HEK293 (cell line): ENCODE data around the gene MOK.

Experiments used
- CTCF ChIA-PET: fragments of 350-600 bp; formaldehyde crosslinking; extraction: SDS; loops from one replicate; lab custom pipeline; 2021; ENCODE audit warnings: antibody characterized with exemption; lab: Yijun Ruan, JAX
- POLR2A ChIA-PET: fragments of 300-600 bp; formaldehyde crosslinking; extraction: SDS; loops from one replicate; lab custom pipeline; 2020; ENCODE audit warnings: antibody characterized with exemption, inconsistent platforms; lab: Yijun Ruan, JAX
- H3K27ac ChIP-seq: fragments of 200-500 bp; sonication (Bioruptor generic); 2 replicates; pipeline ENCODE4 v1.5.1; 2014; ENCODE audit warnings: low read depth, low read length, control low read depth, inconsistent platforms; ENCODE audit errors: extremely low read depth
- H3K36me3 ChIP-seq, 2 experiments: fragments of 200-500 bp in 1 of 2; sonication (Bioruptor generic) in 1 of 2; 1 replicate in 1 of 2; 2 replicates in 1 of 2; pipeline ENCODE4 v1.5.1; 2014 to 2017; ENCODE audit warnings: inconsistent platforms in 2 of 2, low read length in 2 of 2; ENCODE audit not compliant: control insufficient read depth in 2 of 2, insufficient read depth in 1 of 2
- H3K4me1 ChIP-seq: fragments of 200-500 bp; sonication (Bioruptor generic); 2 replicates; pipeline ENCODE4 v1.5.1; 2014; ENCODE audit warnings: mild to moderate bottlenecking, low read length, inconsistent platforms; ENCODE audit not compliant: control insufficient read depth, insufficient read depth
- H3K4me3 ChIP-seq: 2 replicates; pipeline ENCODE4 v1.5.1; 2011; ENCODE audit warnings: low read depth, mild to moderate bottlenecking, control low read depth, low read length, moderate library complexity
- H3K9me3 ChIP-seq: fragments of 200-500 bp; sonication (Bioruptor generic); 2 replicates; pipeline ENCODE4 v1.5.1; 2014; ENCODE audit warnings: low read depth, low read length, inconsistent platforms; ENCODE audit not compliant: control insufficient read depth, insufficient read depth
- EGR2 ChIP-seq: fragments of 450-650 bp; formaldehyde crosslinking; IDR thresholded peaks from 2 replicates; pipeline ENCODE4 v1.5.1; 2016; ENCODE audit warnings: low read depth, missing biosample characterization, missing genetic modification characterization
- GLIS2 ChIP-seq: fragments of 450-650 bp; formaldehyde crosslinking; IDR thresholded peaks from 2 replicates; pipeline ENCODE4 v1.5.1; 2016; ENCODE audit warnings: missing biosample characterization, missing genetic modification characterization
- KLF1 ChIP-seq: fragments of 450-650 bp; formaldehyde crosslinking; IDR thresholded peaks from 2 replicates; pipeline ENCODE4 v1.5.1; 2016; ENCODE audit warnings: missing biosample characterization, missing genetic modification characterization
- KLF7 ChIP-seq: fragments of 450-650 bp; formaldehyde crosslinking; IDR thresholded peaks from 2 replicates; pipeline ENCODE4 v1.5.1; 2016; ENCODE audit warnings: missing biosample characterization, missing genetic modification characterization, borderline replicate concordance
- PRDM1 ChIP-seq: fragments of 450-650 bp; formaldehyde crosslinking; IDR thresholded peaks from 2 replicates; pipeline ENCODE4; 2016; ENCODE audit warnings: missing biosample characterization, missing genetic modification characterization
- SCRT1 ChIP-seq: fragments of 450-650 bp; formaldehyde crosslinking; IDR thresholded peaks from 2 replicates; pipeline ENCODE4 v1.5.1; 2016; ENCODE audit warnings: missing biosample characterization, missing genetic modification characterization, borderline replicate concordance
- SP7 ChIP-seq: fragments of 450-650 bp; formaldehyde crosslinking; IDR thresholded peaks from 2 replicates; pipeline ENCODE4 v1.5.1; 2016; ENCODE audit warnings: missing biosample characterization, missing genetic modification characterization
- TRIM28 ChIP-seq: IDR thresholded peaks from 2 replicates; pipeline ENCODE4 v1.6.1; 2011; ENCODE audit warnings: low read length, control low read depth, borderline replicate concordance
- WT1 ChIP-seq: fragments of 450-650 bp; formaldehyde crosslinking; IDR thresholded peaks from 2 replicates; pipeline ENCODE4 v1.5.1; 2016; ENCODE audit warnings: missing biosample characterization, missing genetic modification characterization
- ZFHX2 ChIP-seq: fragments of 450-650 bp; formaldehyde crosslinking; conservative IDR thresholded peaks from 2 replicates; pipeline ENCODE4 v1.5.1; 2016; ENCODE audit warnings: missing biosample characterization, missing genetic modification characterization
- ZFP69B ChIP-seq: fragments of 450-650 bp; formaldehyde crosslinking; IDR thresholded peaks from 2 replicates; pipeline ENCODE4 v1.5.1; 2016; ENCODE audit warnings: missing biosample characterization, missing genetic modification characterization
- ZNF19 ChIP-seq: fragments of 450-650 bp; formaldehyde crosslinking; IDR thresholded peaks from 2 replicates; pipeline ENCODE4; 2016; ENCODE audit warnings: missing biosample characterization, missing genetic modification characterization, low read depth
- ZNF239 ChIP-seq: fragments of 450-650 bp; formaldehyde crosslinking; IDR thresholded peaks from 2 replicates; pipeline ENCODE4 v1.5.1; 2016; ENCODE audit warnings: missing biosample characterization, missing genetic modification characterization
- ZNF341 ChIP-seq: fragments of 450-650 bp; formaldehyde crosslinking; IDR thresholded peaks from 2 replicates; pipeline ENCODE4; 2016; ENCODE audit warnings: low read depth, missing biosample characterization, missing genetic modification characterization
- ZNF423 ChIP-seq: fragments of 450-650 bp; formaldehyde crosslinking; IDR thresholded peaks from 2 replicates; pipeline ENCODE4 v1.5.1; 2016; ENCODE audit warnings: missing biosample characterization, missing genetic modification characterization
- ZNF549 ChIP-seq: fragments of 450-650 bp; IDR thresholded peaks from 2 replicates; pipeline ENCODE4 v1.5.1; 2018; ENCODE audit warnings: missing biosample characterization, missing genetic modification characterization, mild to moderate bottlenecking, inconsistent platforms, moderate library complexity
- ZNF600 ChIP-seq: fragments of 450-650 bp; formaldehyde crosslinking; IDR thresholded peaks from 2 replicates; pipeline ENCODE4 v1.5.1; 2016; ENCODE audit warnings: missing biosample characterization, missing genetic modification characterization
- ZNF791 ChIP-seq: fragments of 450-650 bp; formaldehyde crosslinking; IDR thresholded peaks from 2 replicates; pipeline ENCODE4 v1.5.1; 2016; ENCODE audit warnings: missing biosample characterization, missing genetic modification characterization
- TF ChIP-seq, protein P1 (sequence below): fragments of 450-650 bp; formaldehyde crosslinking; IDR thresholded peaks from 2 replicates; pipeline ENCODE4 v1.5.1; 2016; ENCODE audit warnings: missing biosample characterization, missing genetic modification characterization
- TF ChIP-seq, protein P2 (sequence below): fragments of 450-650 bp; formaldehyde crosslinking; IDR thresholded peaks from 2 replicates; pipeline ENCODE4 v1.5.1; 2016; ENCODE audit warnings: missing biosample characterization, missing genetic modification characterization, low read depth
- TF ChIP-seq, protein P3 (sequence below): fragments of 450-650 bp; formaldehyde crosslinking; IDR thresholded peaks from 2 replicates; pipeline ENCODE4 v1.5.1; 2016; ENCODE audit warnings: missing biosample characterization, missing genetic modification characterization
- TF ChIP-seq, protein P4 (sequence below): fragments of 450-650 bp; formaldehyde crosslinking; IDR thresholded peaks from 2 replicates; pipeline ENCODE4 v1.5.1; 2016; ENCODE audit warnings: missing biosample characterization, missing genetic modification characterization
- TF ChIP-seq, protein P5 (sequence below): fragments of 450-650 bp; formaldehyde crosslinking; IDR thresholded peaks from 2 replicates; pipeline ENCODE4; 2016; ENCODE audit warnings: missing biosample characterization, missing genetic modification characterization

The MOK gene

DNA sequence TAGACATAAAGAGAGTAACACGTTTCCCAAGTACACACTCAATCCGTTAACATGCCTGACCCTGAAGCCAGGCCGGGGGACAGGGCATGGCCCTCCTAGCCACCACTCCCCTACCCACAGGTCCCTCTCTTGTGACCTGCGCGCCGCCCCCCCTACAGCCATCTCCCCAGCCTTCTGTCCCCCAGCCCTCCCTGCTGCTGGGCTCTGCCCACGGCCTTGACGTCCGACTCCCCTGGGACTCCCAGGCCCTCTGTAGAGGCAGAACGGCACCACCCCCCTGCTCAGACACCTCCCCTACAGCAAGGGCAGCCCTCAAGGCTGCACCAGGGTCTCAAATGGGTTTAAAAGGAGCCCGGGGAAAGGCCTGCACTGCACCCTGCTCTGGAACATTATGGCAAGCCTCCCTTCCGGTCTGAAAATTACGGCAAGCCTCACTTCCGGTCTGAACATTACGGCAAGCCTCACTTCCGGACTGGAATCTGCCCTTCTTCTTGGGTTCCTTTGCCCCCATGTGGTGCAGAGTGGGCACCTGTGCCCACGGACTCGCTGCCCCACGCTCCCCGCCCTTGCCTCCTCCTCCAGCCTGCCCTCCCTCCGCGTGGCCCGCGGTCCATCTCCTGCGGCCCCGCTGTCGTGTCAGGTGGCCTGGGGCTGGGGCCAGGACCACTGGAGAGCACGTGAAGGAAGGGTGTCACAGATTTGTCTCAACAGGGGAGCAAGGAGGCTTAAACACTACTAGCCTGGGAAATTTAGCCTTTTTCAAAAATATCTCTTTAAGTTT is 77.6 kb downstream of the MOK start:
- H3K27ac ChIP-seq = no peak overlapping the region
- CTCF ChIA-PET = interaction anchor here (0.6 kb wide), 1 partner anchor 144 kb away, joined by 3 read pairs; no protein-coding TSS in a partner anchor
- H3K4me1 ChIP-seq = no peaks in the 10 kb centered on the region
- POLR2A ChIA-PET = interaction anchor here (0.6 kb wide), 1 partner anchor 81 kb away, joined by 3 read pairs; no protein-coding TSS in a partner anchor
- peaks cover 0 to 22% of the 10 kb centered on the region in 2 experiments; a peak in 2 of 3 replicates for H3K36me3 ChIP-seq
- no peak overlapping the region for H3K4me3 ChIP-seq
- H3K9me3 ChIP-seq = no peaks in the 10 kb centered on the region
- TF ChIP-seq, protein P1, sequence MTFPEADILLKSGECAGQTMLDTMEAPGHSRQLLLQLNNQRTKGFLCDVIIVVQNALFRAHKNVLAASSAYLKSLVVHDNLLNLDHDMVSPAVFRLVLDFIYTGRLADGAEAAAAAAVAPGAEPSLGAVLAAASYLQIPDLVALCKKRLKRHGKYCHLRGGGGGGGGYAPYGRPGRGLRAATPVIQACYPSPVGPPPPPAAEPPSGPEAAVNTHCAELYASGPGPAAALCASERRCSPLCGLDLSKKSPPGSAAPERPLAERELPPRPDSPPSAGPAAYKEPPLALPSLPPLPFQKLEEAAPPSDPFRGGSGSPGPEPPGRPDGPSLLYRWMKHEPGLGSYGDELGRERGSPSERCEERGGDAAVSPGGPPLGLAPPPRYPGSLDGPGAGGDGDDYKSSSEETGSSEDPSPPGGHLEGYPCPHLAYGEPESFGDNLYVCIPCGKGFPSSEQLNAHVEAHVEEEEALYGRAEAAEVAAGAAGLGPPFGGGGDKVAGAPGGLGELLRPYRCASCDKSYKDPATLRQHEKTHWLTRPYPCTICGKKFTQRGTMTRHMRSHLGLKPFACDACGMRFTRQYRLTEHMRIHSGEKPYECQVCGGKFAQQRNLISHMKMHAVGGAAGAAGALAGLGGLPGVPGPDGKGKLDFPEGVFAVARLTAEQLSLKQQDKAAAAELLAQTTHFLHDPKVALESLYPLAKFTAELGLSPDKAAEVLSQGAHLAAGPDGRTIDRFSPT (tag by site-specific recombination) = no peak
- TF ChIP-seq ZFHX2 (tag by site-specific recombination) (peak; percentile 37), GLIS2 (no peak), EGR2 (0 out of 2 replicates have a peak, but pooled peaks have one; percentile 23), ZNF341 (tag by site-specific recombination) (0 out of 2 replicates have a peak, but pooled peaks have one; percentile 32), KLF1 (tag by site-specific recombination) (no peak), ZNF600 (peak; percentile 85), TRIM28 (no peak)

DNA sequence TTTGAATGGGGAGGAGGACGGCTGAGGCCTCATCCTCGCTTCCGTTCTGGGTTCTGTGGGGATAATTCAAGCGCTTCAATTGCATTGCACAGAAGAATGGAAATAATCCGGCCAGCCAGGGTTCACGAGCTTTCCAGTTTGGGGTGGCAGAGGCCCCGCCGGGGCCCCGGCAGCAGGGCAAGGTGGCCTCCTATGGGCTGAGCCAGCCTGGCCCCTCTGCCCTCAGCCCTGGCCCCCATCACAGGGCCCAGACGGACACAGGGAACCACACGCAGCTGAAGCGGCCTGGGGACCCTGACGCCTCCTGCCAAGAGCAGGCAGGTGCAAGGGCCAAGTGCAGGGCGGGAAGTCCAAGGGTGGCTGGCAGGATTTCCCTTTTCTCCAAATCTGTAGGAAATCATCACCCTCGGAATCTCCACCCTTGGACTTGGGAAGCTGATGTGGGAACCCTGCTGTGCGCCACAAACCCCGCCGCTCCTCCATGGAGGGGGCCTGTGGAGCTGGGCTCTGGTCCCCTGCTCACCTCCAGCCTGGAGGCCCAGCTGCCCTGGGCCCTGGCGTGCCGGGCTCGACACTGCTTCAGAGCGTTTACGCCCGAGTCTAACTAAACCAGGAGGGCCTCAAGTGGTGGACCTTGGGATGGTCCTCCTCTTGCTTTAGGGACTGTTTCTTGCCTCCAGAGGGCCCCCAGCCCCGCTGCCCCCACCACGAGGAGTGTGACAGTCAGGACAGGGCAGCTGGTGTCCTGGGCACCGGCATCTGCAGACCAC is 78.4 kb downstream of the MOK start:
- Histone ChIP-seq H3K9me3 (no peaks in the 10 kb centered on the region), H3K36me3 (peaks cover 0 to 17% of the 10 kb centered on the region in 2 experiments; a peak in 2 of 3 replicates), H3K27ac (no peak overlapping the region), H3K4me1 (no peaks in the 10 kb centered on the region), H3K4me3 (no peak overlapping the region)
- TF ChIP-seq PRDM1 (tag by site-specific recombination) (no peak), ZNF423 (tag by site-specific recombination) (no peak), ZFP69B (tag by site-specific recombination) (no peak), SP7 (tag by site-specific recombination) (no peak), ZNF791 (no peak), ZNF549 (tag by site-specific recombination) (no peak), ZNF239 (tag by site-specific recombination) (no peak), KLF7 (tag by site-specific recombination) (no peak), WT1 (no peak), SCRT1 (no peak), ZNF19 (tag by site-specific recombination) (no peak)
- TF ChIP-seq, protein P2, sequence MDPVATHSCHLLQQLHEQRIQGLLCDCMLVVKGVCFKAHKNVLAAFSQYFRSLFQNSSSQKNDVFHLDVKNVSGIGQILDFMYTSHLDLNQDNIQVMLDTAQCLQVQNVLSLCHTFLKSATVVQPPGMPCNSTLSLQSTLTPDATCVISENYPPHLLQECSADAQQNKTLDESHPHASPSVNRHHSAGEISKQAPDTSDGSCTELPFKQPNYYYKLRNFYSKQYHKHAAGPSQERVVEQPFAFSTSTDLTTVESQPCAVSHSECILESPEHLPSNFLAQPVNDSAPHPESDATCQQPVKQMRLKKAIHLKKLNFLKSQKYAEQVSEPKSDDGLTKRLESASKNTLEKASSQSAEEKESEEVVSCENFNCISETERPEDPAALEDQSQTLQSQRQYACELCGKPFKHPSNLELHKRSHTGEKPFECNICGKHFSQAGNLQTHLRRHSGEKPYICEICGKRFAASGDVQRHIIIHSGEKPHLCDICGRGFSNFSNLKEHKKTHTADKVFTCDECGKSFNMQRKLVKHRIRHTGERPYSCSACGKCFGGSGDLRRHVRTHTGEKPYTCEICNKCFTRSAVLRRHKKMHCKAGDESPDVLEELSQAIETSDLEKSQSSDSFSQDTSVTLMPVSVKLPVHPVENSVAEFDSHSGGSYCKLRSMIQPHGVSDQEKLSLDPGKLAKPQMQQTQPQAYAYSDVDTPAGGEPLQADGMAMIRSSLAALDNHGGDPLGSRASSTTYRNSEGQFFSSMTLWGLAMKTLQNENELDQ (tag by site-specific recombination) = no peak
- TF ChIP-seq, protein P3, sequence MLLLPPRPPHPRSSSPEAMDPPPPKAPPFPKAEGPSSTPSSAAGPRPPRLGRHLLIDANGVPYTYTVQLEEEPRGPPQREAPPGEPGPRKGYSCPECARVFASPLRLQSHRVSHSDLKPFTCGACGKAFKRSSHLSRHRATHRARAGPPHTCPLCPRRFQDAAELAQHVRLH = no peak
- TF ChIP-seq, protein P4, sequence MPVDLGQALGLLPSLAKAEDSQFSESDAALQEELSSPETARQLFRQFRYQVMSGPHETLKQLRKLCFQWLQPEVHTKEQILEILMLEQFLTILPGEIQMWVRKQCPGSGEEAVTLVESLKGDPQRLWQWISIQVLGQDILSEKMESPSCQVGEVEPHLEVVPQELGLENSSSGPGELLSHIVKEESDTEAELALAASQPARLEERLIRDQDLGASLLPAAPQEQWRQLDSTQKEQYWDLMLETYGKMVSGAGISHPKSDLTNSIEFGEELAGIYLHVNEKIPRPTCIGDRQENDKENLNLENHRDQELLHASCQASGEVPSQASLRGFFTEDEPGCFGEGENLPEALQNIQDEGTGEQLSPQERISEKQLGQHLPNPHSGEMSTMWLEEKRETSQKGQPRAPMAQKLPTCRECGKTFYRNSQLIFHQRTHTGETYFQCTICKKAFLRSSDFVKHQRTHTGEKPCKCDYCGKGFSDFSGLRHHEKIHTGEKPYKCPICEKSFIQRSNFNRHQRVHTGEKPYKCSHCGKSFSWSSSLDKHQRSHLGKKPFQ (tag by site-specific recombination) = no peak
- TF ChIP-seq, protein P5, sequence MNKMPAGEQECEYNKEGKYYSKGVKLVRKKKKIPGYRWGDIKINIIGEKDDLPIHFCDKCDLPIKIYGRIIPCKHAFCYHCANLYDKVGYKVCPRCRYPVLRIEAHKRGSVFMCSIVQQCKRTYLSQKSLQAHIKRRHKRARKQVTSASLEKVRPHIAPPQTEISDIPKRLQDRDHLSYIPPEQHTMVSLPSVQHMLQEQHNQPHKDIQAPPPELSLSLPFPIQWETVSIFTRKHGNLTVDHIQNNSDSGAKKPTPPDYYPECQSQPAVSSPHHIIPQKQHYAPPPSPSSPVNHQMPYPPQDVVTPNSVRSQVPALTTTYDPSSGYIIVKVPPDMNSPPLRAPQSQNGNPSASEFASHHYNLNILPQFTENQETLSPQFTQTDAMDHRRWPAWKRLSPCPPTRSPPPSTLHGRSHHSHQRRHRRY (tag by site-specific recombination) = no peak
- ChIA-PET POLR2A (interaction anchor here (0.6 kb wide), 1 partner anchor 82 kb away, joined by 3 read pairs; no protein-coding TSS in a partner anchor), CTCF (interaction anchor here (0.6 kb wide), 1 partner anchor 143 kb away, joined by 3 read pairs; no protein-coding TSS in a partner anchor)
